Liver (tissue), 9 donors: ENCODE measurements around the gene CPAMD8. TPM values are rescaled to one million over a fixed set of nuclear protein-coding genes. Genes with fewer than 3 reads are reported as not detected.

Source experiments
- DNase-seq: peaks from one replicate; pipeline ENCODE4 v3.0.0-alpha.2; 2017; ENCODE audit warnings: low spot score
- H3K27ac ChIP-seq, 2 donors: one replicate each; pipeline ENCODE4 v1.7.0; 2013; ENCODE audit warnings: inconsistent platforms in 2 of 2, low read length in 2 of 2, control low read depth in 1 of 2, low read depth in 1 of 2, mild to moderate bottlenecking in 1 of 2
- H3K27me3 ChIP-seq, 4 donors: one replicate each; pipeline versions ENCODE4 v1.6.1 to v1.7.0; 2013; ENCODE audit warnings: low read length in 3 of 4, inconsistent platforms in 1 of 4, mild to moderate bottlenecking in 1 of 4, moderate library complexity in 1 of 4; ENCODE audit not compliant: control insufficient read depth in 4 of 4, insufficient read depth in 4 of 4
- H3K36me3 ChIP-seq, 4 donors: one replicate each; pipeline versions ENCODE4 v1.6.1 to v1.7.0; 2013; ENCODE audit warnings: low read length in 3 of 4, mild to moderate bottlenecking in 3 of 4, low read depth in 1 of 4, moderate library complexity in 1 of 4; ENCODE audit not compliant: control insufficient read depth in 4 of 4, insufficient read depth in 3 of 4
- H3K4me1 ChIP-seq, 4 donors: one replicate each; pipeline versions ENCODE4 v1.6.1 to v1.7.0; 2013; ENCODE audit warnings: low read length in 3 of 4, mild to moderate bottlenecking in 3 of 4, moderate library complexity in 1 of 4; ENCODE audit not compliant: control insufficient read depth in 4 of 4, insufficient read depth in 4 of 4
- H3K4me3 ChIP-seq, 3 donors: one replicate each; pipeline versions ENCODE4 v1.6.1 to v1.7.0; 2013; ENCODE audit warnings: low read length in 3 of 3, control low read depth in 1 of 3, low read depth in 1 of 3, mild to moderate bottlenecking in 1 of 3
- H3K9ac ChIP-seq, 2 donors: one replicate each; pipeline ENCODE4 v1.7.0; 2013; ENCODE audit warnings: low read length in 2 of 2, mild to moderate bottlenecking in 2 of 2, moderate library complexity in 2 of 2, control low read depth in 1 of 2, low read depth in 1 of 2
- H3K9me3 ChIP-seq, 4 donors: one replicate each; pipeline versions ENCODE4 v1.6.1 to v1.7.0; 2013; ENCODE audit warnings: low read length in 3 of 4; ENCODE audit not compliant: control insufficient read depth in 4 of 4
- ATF3 ChIP-seq: IDR thresholded peaks from 2 replicates; pipeline ENCODE4 v1.6.1; 2016; ENCODE audit warnings: antibody characterized with exemption
- EGR1 ChIP-seq, 2 donors: IDR thresholded peaks; 2 replicates each; pipeline ENCODE4 v1.6.1; 2016 to 2018; ENCODE audit warnings: antibody characterized with exemption in 2 of 2, low read depth in 2 of 2
- FOXA1 ChIP-seq: IDR thresholded peaks from 2 replicates; pipeline ENCODE4 v1.6.1; 2016; ENCODE audit warnings: antibody characterized with exemption
- FOXA2 ChIP-seq: IDR thresholded peaks from 2 replicates; pipeline ENCODE4 v1.6.1; 2016; ENCODE audit warnings: antibody characterized with exemption
- GABPA ChIP-seq, 2 donors: IDR thresholded peaks in 1 of 2; conservative IDR thresholded peaks in 1 of 2; 2 replicates each; pipeline ENCODE4 v1.6.1; 2016; ENCODE audit warnings: antibody characterized with exemption in 2 of 2, mild to moderate bottlenecking in 1 of 2, moderate library complexity in 1 of 2
- HNF4A ChIP-seq, 2 donors: conservative IDR thresholded peaks; 2 replicates each; pipeline ENCODE4 v1.6.1; 2016; ENCODE audit warnings: antibody characterized with exemption in 2 of 2, mild to moderate bottlenecking in 2 of 2
- HNF4G ChIP-seq: IDR thresholded peaks from 2 replicates; pipeline ENCODE4 v1.6.1; 2016; ENCODE audit warnings: antibody characterized with exemption
- JUND ChIP-seq, 2 donors: IDR thresholded peaks; 2 replicates each; pipeline ENCODE4 v1.6.1; 2016; ENCODE audit warnings: antibody characterized with exemption in 2 of 2
- NR2F2 ChIP-seq: IDR thresholded peaks from 2 replicates; pipeline ENCODE4 v1.6.1; 2016; ENCODE audit warnings: antibody characterized with exemption
- RAD21 ChIP-seq, 2 donors: IDR thresholded peaks; 2 replicates each; pipeline ENCODE4 v1.6.1; 2016; ENCODE audit warnings: antibody characterized with exemption in 2 of 2, mild to moderate bottlenecking in 2 of 2
- REST ChIP-seq: IDR thresholded peaks from 2 replicates; pipeline ENCODE4 v1.6.1; 2016; ENCODE audit warnings: antibody characterized with exemption, mild to moderate bottlenecking
- RXRA ChIP-seq, 2 donors: IDR thresholded peaks; 2 replicates each; pipeline ENCODE4 v1.6.1; 2017 to 2018; ENCODE audit warnings: antibody characterized with exemption in 2 of 2, mild to moderate bottlenecking in 1 of 2
- SP1 ChIP-seq: IDR thresholded peaks from 2 replicates; pipeline ENCODE4 v1.6.1; 2018; ENCODE audit warnings: antibody characterized with exemption, mild to moderate bottlenecking
- TAF1 ChIP-seq: conservative IDR thresholded peaks from 2 replicates; pipeline ENCODE4 v1.6.1; 2016; ENCODE audit warnings: antibody characterized with exemption, mild to moderate bottlenecking
- YY1 ChIP-seq: IDR thresholded peaks from 2 replicates; pipeline ENCODE4 v1.6.1; 2016; ENCODE audit warnings: antibody characterized with exemption, mild to moderate bottlenecking
- ZBTB33 ChIP-seq: IDR thresholded peaks from 2 replicates; pipeline ENCODE4 v1.6.1; 2016; ENCODE audit warnings: antibody characterized with exemption
- WGBS: extraction: QIAGEN DNeasy Blood & Tissue Kit; methylation state at CpG from one replicate; pipeline ENCODE4 v1.1.7; 2013; 5-methylcytosine and 5-hydroxymethylcytosine counted together
- polyA plus RNA-seq, 2 donors: library from polyadenylated mRNA; stranded (reverse) in 1 of 2; unstranded in 1 of 2; fragments of 200-250 nt in 1 of 2; fragments of >200 nt in 1 of 2; fragmentation: Nextera tagmentation in 1 of 2; extraction: Ambion mirVana in 1 of 2; gene quantifications; one replicate each; pipeline versions ENCODE4 v1.2.1 to v1.2.3, GENCODE V29; 2013 to 2015
- total RNA-seq, 2 donors: library from RNA; depleted of rRNA; stranded (reverse); fragments of >200 nt; gene quantifications; one replicate each; pipeline ENCODE4 v1.2.3, GENCODE V29; 2014
- TF ChIP-seq, protein P1 (sequence below): fragments of 150-350 bp; IDR thresholded peaks from 2 replicates; pipeline ENCODE4 v1.5.1; 2017; ENCODE audit warnings: improper control_type of control experiment, low read depth, low read length; ENCODE audit not compliant: missing input control
- TF ChIP-seq, protein P2 (sequence below): IDR thresholded peaks from 2 replicates; pipeline ENCODE4 v1.6.1; 2016; ENCODE audit warnings: antibody characterized with exemption
- donor health status: healthy.
- donor health status: healthy.
- donor health status: healthy.
- donor health status: healthy.
- donor health status: healthy.

Gene CPAMD8
- total and polyA plus RNA-seq, 4 donors: 0.92 to 1.4 (median 1.1) TPM

DNA sequence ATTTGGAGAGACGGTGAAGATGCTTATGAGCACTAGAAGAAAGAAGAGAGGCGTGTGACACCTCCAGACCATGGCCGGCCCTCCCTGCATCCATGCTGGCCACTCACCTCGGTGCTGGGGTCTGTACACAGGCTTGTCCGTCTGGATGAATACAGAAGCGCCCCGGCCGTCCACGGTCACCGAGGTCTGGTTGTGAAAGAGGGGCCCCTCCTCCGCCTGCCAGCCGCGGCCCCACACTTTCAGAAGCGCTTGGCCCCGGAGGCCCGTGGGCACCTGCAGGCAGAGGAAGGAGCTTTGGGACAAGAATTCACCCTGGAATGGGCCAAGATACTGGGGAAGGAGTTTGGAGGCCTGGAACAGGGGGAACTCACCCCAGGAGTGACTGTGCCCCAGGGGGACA, 15.1 kb downstream of the CPAMD8 start:
- no peak overlapping the region for H3K9ac ChIP-seq
- H3K4me1 ChIP-seq: no peaks in the 10 kb centered on the region
- no peak overlapping the region for H3K27ac ChIP-seq
- DNase-seq: no peak
- H3K9me3 ChIP-seq: no peaks in the 10 kb centered on the region
- 90% methylated on average over 16 of the region's 16 CpGs for WGBS
- H3K36me3 ChIP-seq: no peaks in the 10 kb centered on the region
- no peaks in the 10 kb centered on the region for H3K27me3 ChIP-seq
- H3K4me3 ChIP-seq: no peak overlapping the region
- TF ChIP-seq HNF4A (conservative IDR thresholded peaks at IDR 0.05) (no peak), YY1 (no peak), RAD21 (IDR thresholded peaks at IDR 0.05) (no peak), SP1 (no peak), EGR1 (IDR thresholded peaks at IDR 0.05; ENCODE audit: low read depth in 2 of 2) (no peak), GABPA (IDR thresholded peaks at IDR 0.05 in 1 of 2, conservative IDR thresholded peaks at IDR 0.05 in 1 of 2) (no peak), NR2F2 (no peak), TAF1 (no peak), ATF3 (no peak), RXRA (IDR thresholded peaks at IDR 0.05) (no peak), JUND (IDR thresholded peaks at IDR 0.05) (no peak), REST (no peak), FOXA2 (no peak), HNF4G (no peak)
- TF ChIP-seq, protein P1, sequence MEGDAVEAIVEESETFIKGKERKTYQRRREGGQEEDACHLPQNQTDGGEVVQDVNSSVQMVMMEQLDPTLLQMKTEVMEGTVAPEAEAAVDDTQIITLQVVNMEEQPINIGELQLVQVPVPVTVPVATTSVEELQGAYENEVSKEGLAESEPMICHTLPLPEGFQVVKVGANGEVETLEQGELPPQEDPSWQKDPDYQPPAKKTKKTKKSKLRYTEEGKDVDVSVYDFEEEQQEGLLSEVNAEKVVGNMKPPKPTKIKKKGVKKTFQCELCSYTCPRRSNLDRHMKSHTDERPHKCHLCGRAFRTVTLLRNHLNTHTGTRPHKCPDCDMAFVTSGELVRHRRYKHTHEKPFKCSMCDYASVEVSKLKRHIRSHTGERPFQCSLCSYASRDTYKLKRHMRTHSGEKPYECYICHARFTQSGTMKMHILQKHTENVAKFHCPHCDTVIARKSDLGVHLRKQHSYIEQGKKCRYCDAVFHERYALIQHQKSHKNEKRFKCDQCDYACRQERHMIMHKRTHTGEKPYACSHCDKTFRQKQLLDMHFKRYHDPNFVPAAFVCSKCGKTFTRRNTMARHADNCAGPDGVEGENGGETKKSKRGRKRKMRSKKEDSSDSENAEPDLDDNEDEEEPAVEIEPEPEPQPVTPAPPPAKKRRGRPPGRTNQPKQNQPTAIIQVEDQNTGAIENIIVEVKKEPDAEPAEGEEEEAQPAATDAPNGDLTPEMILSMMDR: no peak
- TF ChIP-seq, protein P2, sequence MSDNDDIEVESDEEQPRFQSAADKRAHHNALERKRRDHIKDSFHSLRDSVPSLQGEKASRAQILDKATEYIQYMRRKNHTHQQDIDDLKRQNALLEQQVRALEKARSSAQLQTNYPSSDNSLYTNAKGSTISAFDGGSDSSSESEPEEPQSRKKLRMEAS: no peak

DNA sequence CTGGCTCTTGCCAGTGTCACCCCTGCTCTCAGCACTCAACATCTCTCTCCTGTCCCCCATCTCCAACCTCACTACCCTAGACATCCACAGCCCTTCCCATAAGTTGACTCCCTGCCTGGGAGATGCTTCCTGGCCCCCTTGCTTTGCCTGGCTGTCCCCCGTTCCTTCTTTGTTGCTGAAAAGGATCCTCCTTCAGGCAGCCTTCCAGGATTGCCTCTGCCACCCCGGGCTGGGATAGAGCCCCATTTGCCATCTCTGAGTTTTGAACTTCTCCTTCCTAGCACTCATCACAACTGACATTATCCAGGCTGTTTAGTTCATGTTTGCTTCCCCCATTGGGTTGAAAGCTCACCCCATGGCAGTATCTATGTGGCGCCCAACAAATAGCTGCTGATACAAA, 20.0 kb downstream of the CPAMD8 start:
- Histone ChIP-seq H3K9me3 (no peaks in the 10 kb centered on the region), H3K9ac (no peak overlapping the region), H3K4me3 (no peak overlapping the region), H3K27ac (no peak overlapping the region), H3K36me3 (no peaks in the 10 kb centered on the region), H3K4me1 (no peaks in the 10 kb centered on the region), H3K27me3 (peaks cover 0 to 4% (median 0%) of the 10 kb centered on the region in 4 donors)
- DNase-seq: no peak
- no peak for TF ChIP-seq JUND (IDR thresholded peaks at IDR 0.05)
- no peak for TF ChIP-seq ATF3
- TF ChIP-seq RXRA (IDR thresholded peaks at IDR 0.05): no peak
- TF ChIP-seq FOXA2: no peak
- TF ChIP-seq ZBTB33: no peak
- TF ChIP-seq, protein P2: no peak
- no peak for TF ChIP-seq YY1
- TF ChIP-seq, protein P1: no peak
- no peak for TF ChIP-seq EGR1 (IDR thresholded peaks at IDR 0.05; ENCODE audit: low read depth in 2 of 2)
- no peak for TF ChIP-seq HNF4G
- no peak for TF ChIP-seq SP1
- no peak for TF ChIP-seq HNF4A (conservative IDR thresholded peaks at IDR 0.05)
- no peak for TF ChIP-seq FOXA1
- TF ChIP-seq TAF1: no peak
- 86% methylated on average over 3 of the region's 3 CpGs for WGBS
